OCI-LY7 (cell line): Measurements from ENCODE around the gene GPHA2.

Source experiments
- EZH2phosphoT487 ChIP-seq: fragments of 200-600 bp; sonication (generic); IDR thresholded peaks from 2 replicates; pipeline ENCODE4 v1.6.1; 2018; ENCODE audit warnings: low read depth, borderline replicate concordance, mild to moderate bottlenecking, mixed run types, antibody characterized with exemption, low read length, moderate library complexity, mixed read lengths
- TF ChIP-seq, protein P1 (sequence below): fragments of 200-600 bp; sonication (generic); conservative IDR thresholded peaks from 2 replicates; pipeline ENCODE4 v1.5.1; 2014; ENCODE audit warnings: mild to moderate bottlenecking, antibody characterized with exemption, low read length, moderate library complexity, mixed read lengths

DNA sequence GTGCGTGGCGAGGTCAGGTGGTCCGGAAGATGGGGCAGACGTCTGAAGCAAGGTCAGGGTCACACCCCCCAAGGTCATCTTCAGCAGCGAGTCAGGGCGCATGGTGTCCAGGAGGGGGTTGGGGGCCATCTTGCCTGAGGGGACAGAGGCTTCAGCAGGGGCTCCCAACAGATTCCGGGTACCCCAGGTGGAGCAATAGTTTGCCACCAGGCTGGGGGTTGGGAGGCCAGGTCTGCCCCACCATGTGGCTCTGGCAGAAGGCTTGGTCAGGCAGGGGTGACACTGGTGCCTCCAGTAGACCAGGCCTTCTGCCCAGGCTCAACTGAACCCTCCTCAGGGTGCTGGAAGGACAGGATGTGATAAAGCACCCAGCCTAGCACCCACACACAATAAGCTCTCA is 24.6 kb downstream of the GPHA2 start:
- TF ChIP-seq, protein P1, sequence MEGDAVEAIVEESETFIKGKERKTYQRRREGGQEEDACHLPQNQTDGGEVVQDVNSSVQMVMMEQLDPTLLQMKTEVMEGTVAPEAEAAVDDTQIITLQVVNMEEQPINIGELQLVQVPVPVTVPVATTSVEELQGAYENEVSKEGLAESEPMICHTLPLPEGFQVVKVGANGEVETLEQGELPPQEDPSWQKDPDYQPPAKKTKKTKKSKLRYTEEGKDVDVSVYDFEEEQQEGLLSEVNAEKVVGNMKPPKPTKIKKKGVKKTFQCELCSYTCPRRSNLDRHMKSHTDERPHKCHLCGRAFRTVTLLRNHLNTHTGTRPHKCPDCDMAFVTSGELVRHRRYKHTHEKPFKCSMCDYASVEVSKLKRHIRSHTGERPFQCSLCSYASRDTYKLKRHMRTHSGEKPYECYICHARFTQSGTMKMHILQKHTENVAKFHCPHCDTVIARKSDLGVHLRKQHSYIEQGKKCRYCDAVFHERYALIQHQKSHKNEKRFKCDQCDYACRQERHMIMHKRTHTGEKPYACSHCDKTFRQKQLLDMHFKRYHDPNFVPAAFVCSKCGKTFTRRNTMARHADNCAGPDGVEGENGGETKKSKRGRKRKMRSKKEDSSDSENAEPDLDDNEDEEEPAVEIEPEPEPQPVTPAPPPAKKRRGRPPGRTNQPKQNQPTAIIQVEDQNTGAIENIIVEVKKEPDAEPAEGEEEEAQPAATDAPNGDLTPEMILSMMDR, result no peak
- TF ChIP-seq EZH2phosphoT487, result no peak
